HG03135 (cell line): Measurements from ENCODE around the gene ZNF3.
"Not testable (repeated sequence)": the region's sequence is repeated elsewhere in the genome, so short reads cannot be mapped to it uniquely, and the experiment has no call there.

Experiments
- ATAC-seq: cut with Tn5 transposase; IDR thresholded peaks from one replicate; pipeline ENCODE4 v1.9.1; 2021; ENCODE audit warnings: mild to moderate bottlenecking, moderate library complexity; ENCODE audit not compliant: unreplicated experiment

The ZNF3 gene

DNA sequence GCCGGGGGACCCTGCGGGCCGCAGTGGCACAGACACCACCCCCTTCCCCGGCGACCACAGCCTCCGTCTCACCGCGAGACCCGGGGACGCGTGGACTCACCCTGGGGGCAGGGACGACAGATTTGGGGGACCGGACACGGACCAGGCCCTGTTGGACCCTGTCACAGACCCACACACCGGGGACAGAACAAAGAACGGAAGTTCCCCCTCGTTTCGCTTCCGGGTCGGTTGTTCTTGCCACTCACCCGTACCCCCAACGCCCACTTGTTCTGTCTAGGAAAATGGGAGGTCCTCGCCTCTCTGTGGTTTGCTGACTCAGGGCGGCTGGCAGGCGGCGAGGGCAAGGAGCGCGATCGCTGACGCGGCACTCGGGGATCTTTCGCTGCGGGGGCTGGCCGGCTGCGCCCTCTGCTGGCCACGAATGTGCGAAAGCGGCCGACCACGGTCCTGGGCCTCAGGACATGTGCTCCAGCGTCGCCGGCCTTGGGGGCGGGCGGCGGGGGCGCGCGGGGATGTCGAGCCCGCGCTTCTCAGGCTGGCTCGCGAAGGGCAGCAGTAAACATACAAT lies at the start of gene ZNF3:
Gene ZNF3 (minus strand): TSS at position 189 of the 568 bp plus-strand sequence. CDS start 4,366 bp downstream, outside the sequence.
- peak; percentile 74 for ATAC-seq

DNA sequence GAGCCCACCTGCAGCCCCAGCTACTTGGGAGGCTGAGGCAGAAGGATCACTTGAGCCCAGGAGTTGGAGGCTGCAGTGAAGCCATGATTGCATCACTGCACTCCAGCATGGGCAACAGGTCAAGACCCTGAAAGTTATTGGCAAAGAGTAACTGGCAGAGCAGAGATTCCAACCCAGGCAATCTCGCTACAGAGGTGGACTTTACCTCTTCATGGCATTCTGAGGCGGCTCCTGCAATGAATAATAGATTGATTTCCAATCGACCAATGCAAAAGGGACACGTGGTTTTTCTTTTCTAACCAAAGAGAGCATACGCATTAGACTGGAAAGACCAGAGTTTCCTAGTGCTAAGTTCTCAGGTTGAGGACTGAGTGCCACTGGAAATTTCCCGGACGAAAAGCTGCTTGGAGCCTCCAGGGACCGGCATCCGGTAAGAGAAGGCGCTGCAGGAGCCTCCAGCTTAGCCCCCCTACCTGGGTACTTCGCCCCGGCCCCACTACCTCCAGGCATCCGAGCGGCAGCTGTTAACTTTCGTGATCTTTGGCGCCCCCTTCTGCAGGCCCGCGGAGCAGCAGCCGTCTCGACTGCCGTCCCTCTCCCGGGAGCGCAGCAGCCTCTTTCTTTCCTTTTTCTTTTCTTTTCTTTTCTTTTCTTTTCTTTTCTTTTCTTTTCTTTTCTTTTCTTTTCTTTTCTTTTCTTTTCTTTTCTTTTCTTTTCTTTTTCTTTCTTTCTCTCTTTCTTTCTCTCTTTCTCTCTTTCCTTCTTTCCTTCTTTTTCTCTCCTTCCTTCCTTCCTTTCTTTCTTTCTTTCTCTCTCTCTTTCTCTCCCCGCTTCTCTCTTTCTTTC lies 49.3 kb upstream of the ZNF3 start:
- no peak for ATAC-seq

DNA sequence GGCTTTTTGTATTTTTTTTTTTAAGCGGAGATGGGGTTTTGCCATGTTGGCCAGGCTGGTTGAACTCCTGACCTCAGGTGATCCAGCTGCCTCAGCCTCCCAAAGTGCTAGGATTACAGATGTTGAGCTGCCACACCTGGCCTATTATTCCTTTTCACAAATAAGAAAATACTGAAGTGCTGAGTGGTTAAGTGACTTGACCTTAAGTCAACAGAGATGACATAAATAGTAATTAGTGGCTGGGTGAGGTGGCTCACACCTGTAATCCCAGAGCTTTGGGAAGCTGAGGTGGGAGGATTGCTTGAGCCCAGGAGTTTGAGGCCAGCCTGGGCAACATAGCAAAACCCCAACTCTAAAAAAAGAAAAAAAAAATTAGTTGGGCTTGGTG lies 48.7 kb upstream of the ZNF3 start:
- ATAC-seq = not testable (repeated sequence)

DNA sequence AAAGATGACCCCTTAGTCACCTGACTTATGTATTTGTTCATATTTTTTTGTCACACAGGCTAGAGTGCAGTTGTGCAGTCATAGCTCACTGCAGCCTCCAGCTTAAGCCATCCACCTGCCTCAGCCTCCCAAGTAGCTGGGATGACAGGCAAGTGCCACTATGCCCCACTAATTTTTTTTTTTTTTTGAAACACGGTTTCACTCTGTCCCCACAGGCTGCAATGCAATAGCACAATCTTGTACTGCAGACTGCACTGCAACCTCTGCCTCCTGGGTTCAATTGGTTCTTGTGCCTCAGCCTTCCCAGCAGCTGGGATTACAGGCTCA lies 47.1 kb upstream of the ZNF3 start:
- ATAC-seq = no peak

DNA sequence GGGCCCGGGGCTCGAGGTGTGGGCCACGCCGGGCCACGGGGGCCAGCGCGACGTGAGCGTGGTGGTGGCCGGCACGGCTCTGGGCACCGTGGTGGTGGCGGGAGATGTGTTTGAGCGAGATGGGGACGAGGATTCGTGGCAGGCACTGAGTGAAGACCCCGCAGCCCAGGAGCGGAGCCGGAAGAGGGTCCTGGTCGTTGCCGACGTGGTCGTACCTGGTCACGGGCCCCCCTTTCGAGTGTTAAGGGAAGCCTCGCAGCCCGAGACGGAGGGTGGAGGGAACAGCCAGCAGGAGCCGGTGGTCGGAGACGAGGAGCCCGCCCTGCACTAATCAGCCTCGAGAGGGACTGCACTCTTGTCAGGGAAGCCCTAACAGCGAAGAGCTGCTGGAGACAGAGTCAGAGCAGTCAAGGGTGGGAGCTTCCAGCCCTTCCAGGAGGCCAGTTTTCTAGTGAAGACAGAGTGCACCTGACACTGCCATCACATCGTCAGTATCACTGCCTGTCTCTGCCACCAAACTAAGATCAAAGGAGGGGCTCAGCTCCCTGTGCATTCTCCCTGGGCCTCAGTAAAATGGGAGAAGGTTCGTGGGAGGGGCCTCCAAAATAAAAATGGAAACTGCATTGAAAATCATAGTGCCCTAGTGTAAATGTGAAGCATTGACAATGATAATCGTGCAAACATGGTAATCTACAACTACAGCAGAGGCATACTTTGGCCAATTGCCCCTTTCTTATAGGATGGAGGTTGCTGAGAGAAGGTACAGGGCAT lies 46.5 kb upstream of the ZNF3 start:
- peak; percentile 2 for ATAC-seq

DNA sequence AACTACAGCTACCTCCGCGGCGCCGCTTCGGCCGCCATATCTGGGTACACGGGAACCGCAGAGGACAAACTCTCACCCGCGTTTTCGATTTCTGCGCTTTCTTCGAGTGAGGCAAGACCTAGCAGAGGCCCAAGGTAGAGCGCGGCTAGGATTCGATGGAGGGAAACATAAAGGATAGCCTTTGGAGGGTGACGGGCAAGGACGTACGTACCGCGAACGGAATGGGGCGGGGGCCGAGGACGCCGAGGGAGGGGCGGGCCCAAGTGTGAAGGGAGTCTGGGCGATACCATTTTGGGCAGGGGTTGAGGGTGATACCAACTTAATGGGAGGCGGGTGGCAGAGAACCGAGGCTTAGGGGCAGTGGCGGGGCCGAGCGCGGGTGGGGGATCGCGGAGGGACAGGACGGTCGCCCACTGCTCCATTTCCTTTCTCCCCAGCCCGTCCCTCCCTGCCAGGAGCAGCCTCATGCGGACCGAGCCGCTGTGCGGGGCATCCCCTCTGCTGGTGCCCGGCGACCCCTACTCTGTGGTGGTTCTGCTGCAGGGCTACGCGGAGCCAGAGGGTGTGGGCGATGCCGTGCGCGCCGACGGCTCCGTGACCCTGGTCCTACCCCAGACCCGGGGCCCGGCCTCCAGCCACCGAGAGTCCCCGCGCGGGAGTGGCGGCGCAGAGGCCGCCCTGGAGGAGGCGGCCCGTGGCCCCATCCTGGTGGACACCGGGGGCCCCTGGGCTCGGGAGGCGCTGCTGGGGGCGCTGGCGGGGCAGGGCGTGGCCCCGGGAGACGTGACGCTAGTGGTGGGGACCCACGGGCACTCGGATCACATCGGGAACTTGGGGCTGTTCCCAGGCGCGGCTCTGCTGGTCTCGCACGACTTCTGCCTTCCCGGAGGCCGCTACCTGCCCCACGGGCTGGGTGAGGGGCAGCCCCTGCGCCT lies 45.7 kb upstream of the ZNF3 start, which contains the start of gene MBLAC1:
Gene MBLAC1 (plus strand): TSS at position 37 of the 935 bp plus-strand sequence. CDS start 429 bp downstream, at position 466.
- peak; percentile 55 for ATAC-seq

DNA sequence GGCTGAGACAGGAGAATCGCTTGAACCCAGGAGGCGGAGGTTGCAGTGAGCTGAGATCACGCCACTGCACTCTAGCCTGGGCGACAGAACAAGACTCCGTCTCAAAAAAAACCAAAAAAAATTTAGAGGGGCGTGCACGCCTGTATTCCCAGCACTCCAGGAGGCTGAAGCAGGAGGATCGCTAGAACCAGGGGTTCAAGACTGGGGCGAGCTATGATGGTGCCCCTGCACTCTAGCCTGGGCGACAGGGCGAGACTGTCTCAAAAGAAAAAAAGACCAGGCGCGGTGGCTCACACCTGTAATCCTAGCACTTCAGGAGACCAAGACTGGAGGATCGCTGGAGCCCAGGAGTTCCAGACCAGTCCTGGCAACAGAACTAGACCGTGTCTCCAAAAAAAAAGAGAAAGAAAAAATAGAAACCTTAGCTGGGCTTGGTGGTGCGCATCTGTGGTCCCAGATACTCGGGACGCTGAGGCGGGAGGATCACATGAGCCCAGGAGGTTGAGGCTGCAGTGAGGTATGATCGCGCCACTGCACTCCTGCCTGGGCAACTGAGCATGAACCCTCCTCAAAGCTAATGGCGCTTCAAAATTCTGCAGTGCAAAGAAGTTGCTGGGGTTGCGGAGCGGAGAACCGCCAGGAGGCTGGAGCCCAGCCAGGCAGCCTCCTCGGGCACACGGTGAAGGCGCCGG lies 44.9 kb upstream of the ZNF3 start:
- peak; percentile 19 for ATAC-seq

DNA sequence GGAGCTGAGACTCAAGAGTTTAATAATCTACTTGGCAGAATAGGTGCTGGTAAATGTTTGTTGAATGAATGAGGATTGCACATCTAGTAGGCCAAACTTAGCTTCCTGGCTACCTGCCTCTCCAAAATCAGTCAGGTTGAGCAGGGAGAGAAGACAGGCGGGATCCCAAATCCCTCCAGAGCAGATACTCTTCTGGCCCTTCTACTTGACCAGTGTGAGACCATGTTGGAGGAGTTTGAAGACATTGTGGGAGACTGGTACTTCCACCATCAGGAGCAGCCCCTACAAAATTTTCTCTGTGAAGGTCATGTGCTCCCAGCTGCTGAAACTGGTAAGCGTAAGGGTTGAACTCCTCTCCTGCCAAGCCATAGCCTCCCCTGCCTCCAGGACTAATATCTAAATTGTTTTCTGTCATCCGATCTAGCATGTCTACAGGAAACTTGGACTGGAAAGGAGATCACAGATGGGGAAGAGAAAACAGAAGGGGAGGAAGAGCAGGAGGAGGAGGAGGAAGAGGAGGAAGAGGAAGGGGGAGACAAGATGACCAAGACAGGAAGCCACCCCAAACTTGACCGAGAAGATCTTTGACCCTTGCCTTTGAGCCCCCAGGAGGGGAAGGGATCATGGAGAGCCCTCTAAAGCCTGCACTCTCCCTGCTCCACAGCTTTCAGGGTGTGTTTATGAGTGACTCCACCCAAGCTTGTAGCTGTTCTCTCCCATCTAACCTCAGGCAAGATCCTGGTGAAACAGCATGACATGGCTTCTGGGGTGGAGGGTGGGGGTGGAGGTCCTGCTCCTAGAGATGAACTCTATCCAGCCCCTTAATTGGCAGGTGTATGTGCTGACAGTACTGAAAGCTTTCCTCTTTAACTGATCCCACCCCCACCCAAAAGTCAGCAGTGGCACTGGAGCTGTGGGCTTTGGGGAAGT lies 43.0 kb upstream of the ZNF3 start:
- no peak for ATAC-seq

DNA sequence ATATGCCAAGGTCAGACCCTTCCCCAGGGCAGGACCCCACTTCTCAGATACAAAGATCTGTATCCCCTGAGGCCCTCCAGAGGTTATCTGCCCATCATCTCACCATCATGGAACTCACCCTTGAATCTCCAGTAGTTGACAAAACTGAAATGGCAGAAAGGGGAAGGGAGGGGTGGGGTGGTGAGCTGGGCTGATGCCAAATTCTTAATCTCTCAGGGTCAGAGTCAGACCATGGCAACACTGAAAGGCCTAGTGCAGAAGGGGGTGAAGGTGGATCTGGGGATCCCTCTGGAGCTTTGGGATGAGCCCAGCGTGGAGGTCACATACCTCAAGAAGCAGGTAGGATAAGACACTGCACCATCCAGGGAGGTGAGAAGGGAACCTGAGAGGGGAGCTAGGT lies 41.0 kb upstream of the ZNF3 start:
- no peak for ATAC-seq

DNA sequence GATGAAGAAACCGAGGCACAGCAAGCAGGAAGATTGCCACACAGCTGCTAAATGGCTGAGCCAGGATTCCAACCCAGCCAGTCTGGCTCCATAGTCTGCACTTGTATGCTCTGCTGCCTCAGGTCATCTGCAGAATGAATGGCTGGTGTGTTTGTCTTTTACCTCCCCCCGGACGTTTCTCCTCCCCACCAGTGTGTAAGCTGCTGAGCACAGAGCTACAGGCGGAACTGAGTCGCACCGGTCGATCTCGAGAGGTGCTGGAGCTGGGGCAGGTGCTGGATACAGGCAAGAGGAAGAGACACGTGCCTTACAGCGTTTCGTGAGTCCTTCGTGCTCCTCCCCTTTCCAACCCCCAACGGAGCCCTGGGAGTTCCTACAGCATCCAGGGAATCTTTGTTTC lies 40.5 kb upstream of the ZNF3 start:
- no peak for ATAC-seq

DNA sequence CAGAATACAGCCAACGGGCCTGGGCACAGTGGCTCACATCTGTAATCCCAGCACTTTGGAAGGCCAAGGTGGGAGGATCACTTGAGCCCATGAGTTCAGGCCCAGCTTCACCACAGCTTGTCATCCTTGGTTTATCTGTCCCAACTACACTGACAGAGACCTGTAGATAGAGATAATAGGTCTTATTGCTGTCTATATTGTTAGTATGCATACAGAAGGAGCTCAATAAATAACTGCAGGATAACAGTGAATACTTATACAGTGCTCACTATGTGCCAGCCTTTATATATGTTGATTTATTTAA lies 39.2 kb upstream of the ZNF3 start:
- ATAC-seq = no peak

DNA sequence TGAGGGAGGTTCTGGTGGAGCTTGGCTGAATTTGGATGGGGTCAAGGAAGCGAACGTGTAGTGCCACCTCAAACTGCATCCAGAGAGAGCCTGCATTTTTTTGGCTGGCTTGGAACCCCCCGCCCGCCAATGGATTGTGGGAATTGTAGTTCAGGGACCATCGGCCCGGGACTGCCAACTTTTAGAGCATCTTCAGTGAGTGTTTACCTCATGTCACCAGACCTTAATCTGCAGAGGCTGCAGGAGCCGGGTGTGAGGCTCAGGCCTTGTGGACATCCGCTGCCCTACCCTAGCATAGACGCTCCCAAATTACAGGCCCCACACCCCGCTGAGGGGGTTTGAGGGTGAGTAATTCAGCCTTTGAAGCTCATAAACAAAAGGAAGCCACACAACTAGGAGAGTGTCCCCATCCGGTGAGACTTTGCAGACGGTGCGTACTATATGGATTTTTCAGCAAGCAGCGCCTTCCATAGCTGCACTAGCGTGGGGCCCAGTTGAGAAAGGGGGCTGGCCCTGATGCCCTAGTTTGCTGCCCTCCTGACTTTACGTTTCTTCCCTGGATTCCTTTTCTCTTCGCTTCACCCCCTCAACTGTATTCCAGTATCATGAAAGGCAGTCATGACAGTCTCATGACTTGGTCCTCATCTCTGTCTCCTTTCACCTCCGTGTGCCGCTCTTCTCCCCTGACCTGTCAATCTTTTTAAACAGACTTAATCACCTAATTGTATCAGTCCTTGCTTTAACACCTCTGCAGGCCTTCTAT lies 38.6 kb upstream of the ZNF3 start:
- peak; percentile 26 for ATAC-seq

DNA sequence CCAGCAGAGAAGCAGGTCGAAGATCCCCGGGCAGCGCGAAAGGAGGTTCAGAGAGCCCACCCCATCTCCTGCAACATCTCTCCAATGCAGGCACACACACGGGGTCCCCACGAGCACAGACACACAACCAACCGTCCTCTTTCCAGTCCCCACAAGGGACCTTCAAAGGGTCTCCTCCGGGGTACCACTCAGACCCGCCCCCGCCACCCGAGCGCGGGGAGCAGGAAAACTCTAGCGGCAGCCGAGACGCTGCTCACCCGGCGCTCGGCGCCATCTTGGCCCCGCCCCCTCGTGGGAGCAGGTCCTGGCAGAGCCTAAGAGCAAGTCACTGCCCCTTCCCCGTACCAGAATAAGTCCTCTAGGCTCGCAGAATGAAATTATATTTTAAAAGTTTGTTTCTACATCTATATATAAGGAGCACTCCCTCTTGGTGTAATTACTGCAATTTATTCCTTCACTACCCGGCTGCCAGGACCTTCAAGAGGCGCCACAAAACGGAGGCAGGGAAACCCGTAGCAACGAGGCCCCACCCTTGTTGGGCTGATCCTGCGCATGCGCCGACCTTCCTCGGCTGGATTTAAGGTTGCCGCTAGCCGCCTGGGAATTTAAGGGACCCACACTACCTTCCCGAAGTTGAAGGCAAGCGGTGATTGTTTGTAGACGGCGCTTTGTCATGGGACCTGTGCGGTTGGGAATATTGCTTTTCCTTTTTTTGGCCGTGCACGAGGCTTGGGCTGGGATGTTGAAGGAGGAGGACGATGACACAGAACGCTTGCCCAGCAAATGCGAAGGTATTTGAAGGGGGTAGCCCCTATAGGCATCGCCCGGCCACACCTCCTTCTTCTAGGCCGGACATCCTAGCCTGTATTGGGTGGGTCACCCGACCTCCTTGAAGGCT lies 37.8 kb upstream of the ZNF3 start, which contains the start of the genes CNPY4 and TAF6:
Gene CNPY4 (plus strand): TSS at position 563 of the 898 bp plus-strand sequence. CDS start 111 bp downstream, at position 674.
Gene TAF6 (minus strand): TSS at position 287 of the 898 bp plus-strand sequence. CDS start 5,149 bp downstream, outside the sequence.
- peak; percentile 64 for ATAC-seq

DNA sequence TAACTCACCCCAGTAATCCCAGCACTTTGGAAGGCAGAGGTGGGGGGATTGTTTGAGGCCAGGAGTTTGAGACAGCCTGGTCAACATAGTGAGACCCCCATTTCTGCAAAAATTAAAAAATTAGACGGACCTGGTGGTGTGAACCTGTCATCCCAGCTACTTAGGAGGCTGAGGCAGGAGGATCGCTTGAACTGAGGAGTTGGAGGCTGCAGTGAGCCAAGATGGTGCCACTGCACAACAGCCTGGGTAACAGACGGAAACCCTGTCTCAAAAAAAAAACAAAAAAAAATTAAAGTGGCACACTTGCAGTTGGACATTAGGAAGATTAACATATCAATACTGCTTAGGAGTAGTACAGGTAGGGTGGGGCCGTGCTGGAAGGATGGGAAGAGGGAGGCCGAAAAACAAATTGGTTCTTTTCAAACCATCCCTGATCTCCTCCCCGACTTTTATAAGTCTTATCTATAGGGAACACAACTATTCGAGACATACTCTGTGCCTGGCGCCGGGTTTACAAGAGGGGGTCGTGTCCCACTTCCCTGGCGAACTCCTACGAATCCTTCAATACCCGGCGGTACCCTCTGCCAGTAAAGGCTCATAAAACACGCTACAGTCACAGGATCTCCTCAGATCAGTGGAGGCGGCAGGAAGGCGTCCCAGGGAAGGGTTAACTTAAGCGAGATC lies 37.0 kb upstream of the ZNF3 start:
- ATAC-seq = no peak

DNA sequence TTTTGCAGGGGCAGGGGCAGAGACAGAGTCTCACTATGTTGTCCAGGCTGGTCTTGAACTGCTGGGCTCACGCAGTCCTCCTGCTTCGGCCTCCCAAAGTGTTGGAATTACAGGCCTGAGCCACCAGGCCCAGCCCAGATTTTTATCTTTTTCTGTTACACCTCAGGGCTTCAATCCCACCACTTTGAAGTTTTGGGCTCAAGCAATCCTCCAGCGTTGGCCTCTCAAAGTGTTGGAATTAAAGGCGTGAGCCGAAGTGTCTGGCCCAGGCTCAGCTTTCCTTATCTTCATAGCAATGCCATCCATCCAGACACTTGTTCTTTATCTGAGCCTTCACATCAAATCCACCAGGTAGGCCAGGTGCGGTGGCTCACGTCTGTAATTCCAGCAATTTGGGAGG lies 33.5 kb upstream of the ZNF3 start:
- no peak for ATAC-seq

DNA sequence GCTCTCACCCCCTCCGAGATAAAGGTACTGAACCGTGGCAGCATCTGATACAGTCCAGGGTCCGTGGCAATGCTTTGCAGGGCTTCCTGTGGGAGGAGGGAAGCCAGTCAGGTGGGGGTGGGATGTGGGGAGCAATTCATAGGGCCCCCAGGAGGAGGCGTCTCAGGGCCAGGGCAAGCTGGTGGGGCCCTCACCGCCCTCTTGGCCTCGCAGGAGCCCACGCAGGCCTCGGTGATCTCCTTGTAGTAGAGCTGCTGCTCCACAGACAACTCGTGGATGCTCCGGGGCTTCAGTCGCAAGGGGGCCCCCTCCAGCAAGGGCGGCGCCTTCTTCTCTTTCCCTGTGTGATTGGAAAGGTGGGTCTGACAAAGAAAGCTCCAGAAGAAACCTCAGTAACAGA lies 30.4 kb upstream of the ZNF3 start:
- ATAC-seq = no peak

DNA sequence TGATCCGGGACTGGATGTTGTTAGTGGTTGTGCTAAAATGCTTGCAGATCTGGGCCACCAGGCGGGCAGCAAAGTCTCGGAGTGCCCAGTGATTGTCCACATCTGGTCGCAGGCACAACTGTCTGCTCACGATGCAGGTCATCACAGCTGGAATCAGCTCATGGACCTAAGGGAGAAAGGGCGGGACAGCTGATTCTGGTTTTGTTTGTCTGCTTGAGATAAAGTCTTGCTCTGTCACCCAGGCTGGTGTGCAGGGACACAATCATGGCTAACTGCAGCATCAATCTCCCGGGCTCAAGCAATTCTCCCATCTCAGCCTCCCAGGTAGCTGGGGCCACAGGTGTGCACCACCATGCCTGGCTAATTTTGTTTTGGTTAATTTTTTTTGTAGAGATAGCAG lies 29.6 kb upstream of the ZNF3 start:
- ATAC-seq = no peak
